Ovary (tissue), 3 donors: ENCODE results near the gene GALK2.

Source experiments
- POLR2A ChIP-seq: fragments of 450-650 bp; IDR thresholded peaks from one replicate; pipeline ENCODE4 v1.6.1; 2017; ENCODE audit warnings: antibody characterized with exemption, mild to moderate bottlenecking, moderate library complexity
- TF ChIP-seq, protein P1 (sequence below), 3 donors: fragments of 450-650 bp in 2 of 3; fragments of 200-600 bp in 1 of 3; IDR thresholded peaks; one replicate each; pipeline versions ENCODE4 v1.5.1 to v1.8.0; 2016 to 2022; ENCODE audit warnings: antibody characterized with exemption in 3 of 3, mild to moderate bottlenecking in 1 of 3
- donor health status: DM: no; HTN: no; CAD: no.

DNA sequence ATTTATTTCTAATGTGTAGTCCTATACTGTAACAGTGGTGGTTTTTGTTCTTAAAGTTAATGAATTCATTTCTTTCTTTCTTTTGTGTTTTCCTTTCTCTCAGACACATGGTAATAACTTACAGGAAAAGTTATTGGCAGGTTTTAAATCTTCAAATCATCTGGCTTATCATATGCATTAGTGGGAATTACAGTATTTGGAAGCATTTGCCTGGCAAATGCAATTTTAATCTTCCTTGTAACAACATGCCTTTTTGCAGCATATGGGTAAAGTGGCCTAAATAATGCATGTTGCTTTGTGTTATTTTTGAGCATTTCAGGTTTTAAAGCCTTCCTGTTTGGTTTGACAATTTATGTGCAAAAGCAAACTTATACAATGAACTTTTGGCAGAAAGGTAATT is 66.8 kb downstream of the GALK2 start:
- TF ChIP-seq, protein P1, sequence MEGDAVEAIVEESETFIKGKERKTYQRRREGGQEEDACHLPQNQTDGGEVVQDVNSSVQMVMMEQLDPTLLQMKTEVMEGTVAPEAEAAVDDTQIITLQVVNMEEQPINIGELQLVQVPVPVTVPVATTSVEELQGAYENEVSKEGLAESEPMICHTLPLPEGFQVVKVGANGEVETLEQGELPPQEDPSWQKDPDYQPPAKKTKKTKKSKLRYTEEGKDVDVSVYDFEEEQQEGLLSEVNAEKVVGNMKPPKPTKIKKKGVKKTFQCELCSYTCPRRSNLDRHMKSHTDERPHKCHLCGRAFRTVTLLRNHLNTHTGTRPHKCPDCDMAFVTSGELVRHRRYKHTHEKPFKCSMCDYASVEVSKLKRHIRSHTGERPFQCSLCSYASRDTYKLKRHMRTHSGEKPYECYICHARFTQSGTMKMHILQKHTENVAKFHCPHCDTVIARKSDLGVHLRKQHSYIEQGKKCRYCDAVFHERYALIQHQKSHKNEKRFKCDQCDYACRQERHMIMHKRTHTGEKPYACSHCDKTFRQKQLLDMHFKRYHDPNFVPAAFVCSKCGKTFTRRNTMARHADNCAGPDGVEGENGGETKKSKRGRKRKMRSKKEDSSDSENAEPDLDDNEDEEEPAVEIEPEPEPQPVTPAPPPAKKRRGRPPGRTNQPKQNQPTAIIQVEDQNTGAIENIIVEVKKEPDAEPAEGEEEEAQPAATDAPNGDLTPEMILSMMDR (IDR thresholded peaks at IDR 0.05), result no peak
- TF ChIP-seq POLR2A, result no peak
